ENCODE results near the gene LDAH.
A peak's percentile ranks its signal among the peaks of the same experiment; 100 is the strongest.

The LDAH gene

GRCh38 chr2:20682167-20682920, 140.6 kb downstream of the LDAH start:
- no peaks in the 10 kb centered on the region for H3K9me3 ChIP-seq (ENCODE audit: severe bottlenecking)
- peak; percentile 9 for TF ChIP-seq CTCF (IDR thresholded peaks at IDR 0.05; ENCODE audit: poor library complexity, severe bottlenecking)
- no peaks in the 10 kb centered on the region for H3K27me3 ChIP-seq (ENCODE audit: insufficient read depth, poor library complexity, severe bottlenecking)
- H3K36me3 ChIP-seq (ENCODE audit: low read depth): peaks cover 10% of the 10 kb centered on the region; the same call in 1 of the 2 replicates
- no peak for ATAC-seq (ENCODE audit: low read depth)
- H3K4me3 ChIP-seq (ENCODE audit: severe bottlenecking): no peak overlapping the region
- DNase-seq (ENCODE audit: low spot score): no peak
- H3K4me1 ChIP-seq (ENCODE audit: insufficient read depth, poor library complexity, severe bottlenecking): no peaks in the 10 kb centered on the region
- no peak overlapping the region for H3K27ac ChIP-seq (ENCODE audit: poor library complexity, severe bottlenecking)

GRCh38 chr2:20680744-20681375, 142.0 kb downstream of the LDAH start:
- H3K4me3 ChIP-seq (ENCODE audit: severe bottlenecking): no peak overlapping the region
- no peak for TF ChIP-seq CTCF (IDR thresholded peaks at IDR 0.05; ENCODE audit: poor library complexity, severe bottlenecking)
- H3K27ac ChIP-seq (ENCODE audit: poor library complexity, severe bottlenecking): no peak overlapping the region
- ATAC-seq (ENCODE audit: low read depth): no peak
- H3K27me3 ChIP-seq (ENCODE audit: insufficient read depth, poor library complexity, severe bottlenecking): no peaks in the 10 kb centered on the region
- no peak for DNase-seq (ENCODE audit: low spot score)
- H3K9me3 ChIP-seq (ENCODE audit: severe bottlenecking): no peaks in the 10 kb centered on the region
- H3K4me1 ChIP-seq (ENCODE audit: insufficient read depth, poor library complexity, severe bottlenecking): no peaks in the 10 kb centered on the region
- peaks cover 8% of the 10 kb centered on the region; the same call in 1 of the 2 replicates for H3K36me3 ChIP-seq (ENCODE audit: low read depth)

GRCh38 chr2:20678780-20679179, 144.1 kb downstream of the LDAH start:
- no peaks in the 10 kb centered on the region for H3K36me3 ChIP-seq (ENCODE audit: low read depth)
- no peak overlapping the region for H3K4me3 ChIP-seq (ENCODE audit: severe bottlenecking)
- H3K9me3 ChIP-seq (ENCODE audit: severe bottlenecking): no peaks in the 10 kb centered on the region
- no peaks in the 10 kb centered on the region for H3K27me3 ChIP-seq (ENCODE audit: insufficient read depth, poor library complexity, severe bottlenecking)
- H3K4me1 ChIP-seq (ENCODE audit: insufficient read depth, poor library complexity, severe bottlenecking): no peaks in the 10 kb centered on the region
- no peak for DNase-seq (ENCODE audit: low spot score)
- ATAC-seq (ENCODE audit: low read depth): no peak
- TF ChIP-seq CTCF (IDR thresholded peaks at IDR 0.05; ENCODE audit: poor library complexity, severe bottlenecking): no peak
- H3K27ac ChIP-seq (ENCODE audit: poor library complexity, severe bottlenecking): no peak overlapping the region

GRCh38 chr2:20678086-20678395, 144.9 kb downstream of the LDAH start:
- Histone ChIP-seq H3K9me3 (ENCODE audit: severe bottlenecking) (no peaks in the 10 kb centered on the region), H3K27me3 (ENCODE audit: insufficient read depth, poor library complexity, severe bottlenecking) (peaks cover 3% of the 10 kb centered on the region), H3K27ac (ENCODE audit: poor library complexity, severe bottlenecking) (no peak overlapping the region), H3K4me1 (ENCODE audit: insufficient read depth, poor library complexity, severe bottlenecking) (no peaks in the 10 kb centered on the region), H3K36me3 (ENCODE audit: low read depth) (no peaks in the 10 kb centered on the region), H3K4me3 (ENCODE audit: severe bottlenecking) (no peak overlapping the region)
- ATAC-seq (ENCODE audit: low read depth): no peak
- no peak for TF ChIP-seq CTCF (IDR thresholded peaks at IDR 0.05; ENCODE audit: poor library complexity, severe bottlenecking)
- DNase-seq (ENCODE audit: low spot score): no peak

Measured in RWPE2 (cell line).